Endothelial cell of umbilical vein (primary cell): Measurements from ENCODE around the gene RPH3AL. TPM values are rescaled to one million over a fixed set of nuclear protein-coding genes. Genes with fewer than 3 reads are reported as not detected.

ENCODE experiments used
- BruUV-seq: library from RNA; stranded (reverse); fragments of 400-500 nt; replicated peaks from 2 replicates; lab custom pipeline; 2021; lab: Mats Ljungman, UMichigan
- CTCF ChIA-PET: fragments of 300-600, 350-600 bp; sonication (Branson Sonifier 250); formaldehyde crosslinking; loops from one replicate; lab custom pipeline; 2021; ENCODE audit warnings: antibody characterized with exemption, inconsistent platforms; lab: Charles Lee
- POLR2A ChIA-PET: fragments of 300-600, 350-600 bp; sonication (Branson Sonifier 250); formaldehyde crosslinking; loops from one replicate; lab custom pipeline; 2021; ENCODE audit warnings: antibody characterized with exemption, inconsistent platforms; lab: Charles Lee
- DNase-seq: peaks from one replicate; pipeline ENCODE4 v3.0.0-alpha.2; 2011; ENCODE audit warnings: low read depth, low spot score
- FAIRE-seq: peaks from 2 replicates; lab custom pipeline; 2011; peaks lifted over from hg19 to GRCh38; lab: Jason Lieb, UNC
- H2AFZ ChIP-seq: 2 replicates; pipeline ENCODE4 v1.6.0; 2012; ENCODE audit warnings: low read depth, low read length, control low read depth, inconsistent platforms
- H3K27ac ChIP-seq: 2 replicates; pipeline ENCODE4 v1.5.1; 2011; ENCODE audit warnings: low read depth, mild to moderate bottlenecking, control low read depth, low read length, moderate library complexity; ENCODE audit not compliant: insufficient read depth
- H3K27me3 ChIP-seq, 2 experiments: 2 replicates each; pipeline versions ENCODE4 v1.6.0 to v1.6.1; 2011; ENCODE audit warnings: low read length in 2 of 2, mixed read lengths in 1 of 2; ENCODE audit not compliant: control insufficient read depth in 2 of 2, insufficient read depth in 2 of 2
- H3K36me3 ChIP-seq, 2 experiments: 2 replicates in 1 of 2; 3 replicates in 1 of 2; pipeline ENCODE4 v1.5.1; 2011; ENCODE audit warnings: low read length in 2 of 2, mild to moderate bottlenecking in 1 of 2, moderate library complexity in 1 of 2; ENCODE audit not compliant: control insufficient read depth in 2 of 2, insufficient read depth in 2 of 2; ENCODE audit errors: extremely low read depth in 1 of 2
- H3K4me1 ChIP-seq: 3 replicates; pipeline ENCODE4 v1.5.1; 2011; ENCODE audit warnings: mild to moderate bottlenecking, low read length; ENCODE audit not compliant: control insufficient read depth, insufficient read depth; ENCODE audit errors: extremely low read depth
- H3K4me2 ChIP-seq: 2 replicates; pipeline ENCODE4 v1.6.1; 2011; ENCODE audit warnings: low read length, control low read depth, mixed read lengths; ENCODE audit not compliant: insufficient read depth
- H3K4me3 ChIP-seq, 3 experiments: fragments of 200-600 bp in 1 of 3; sonication (generic), shearing (Covaris generic) in 1 of 3; replicated peaks in 1 of 3; 2 replicates each; pipeline ENCODE4 v1.5.1; 2011 to 2016; ENCODE audit warnings: control low read depth in 3 of 3, low read length in 3 of 3, mild to moderate bottlenecking in 2 of 3, inconsistent platforms in 1 of 3, low read depth in 1 of 3, moderate library complexity in 1 of 3; ENCODE audit not compliant: insufficient read depth in 1 of 3
- H3K79me2 ChIP-seq: 2 replicates; pipeline ENCODE4 v1.6.0; 2012; ENCODE audit warnings: low read length, inconsistent platforms; ENCODE audit not compliant: control insufficient read depth, insufficient read depth
- H3K9ac ChIP-seq: replicated peaks from 2 replicates; pipeline ENCODE3; 2011; ENCODE audit warnings: low read length, control low read depth; ENCODE audit not compliant: insufficient read depth; ENCODE audit errors: extremely low read depth
- H3K9me1 ChIP-seq: replicated peaks from 3 replicates; pipeline ENCODE4 v1.6.0; 2011; ENCODE audit warnings: mild to moderate bottlenecking, low read length; ENCODE audit not compliant: control insufficient read depth, insufficient read depth; ENCODE audit errors: extremely low read depth
- H3K9me3 ChIP-seq: replicated peaks from 2 replicates; pipeline ENCODE4 v1.5.1; 2012; ENCODE audit warnings: low read length, inconsistent platforms; ENCODE audit not compliant: control insufficient read depth, insufficient read depth
- H4K20me1 ChIP-seq: replicated peaks from 2 replicates; pipeline ENCODE3; 2011; ENCODE audit warnings: mild to moderate bottlenecking, low read length; ENCODE audit not compliant: control insufficient read depth, insufficient read depth; ENCODE audit errors: extremely low read depth
- EZH2 ChIP-seq: IDR thresholded peaks from 2 replicates; pipeline ENCODE4 v1.6.1; 2012; ENCODE audit warnings: borderline replicate concordance, low read depth, mild to moderate bottlenecking, moderate library complexity, low read length, inconsistent platforms; ENCODE audit not compliant: severe bottlenecking
- FOS ChIP-seq: IDR thresholded peaks from 2 replicates; pipeline ENCODE4 v1.6.1; 2011; ENCODE audit warnings: mild to moderate bottlenecking, low read length, moderate library complexity, borderline replicate concordance; ENCODE audit not compliant: insufficient read depth
- GATA2 ChIP-seq: IDR thresholded peaks from 2 replicates; pipeline ENCODE4 v1.7.0; 2011; ENCODE audit warnings: low read depth, mild to moderate bottlenecking, moderate library complexity, mixed read lengths, low read length; ENCODE audit not compliant: insufficient read length, insufficient read depth
- JUN ChIP-seq: IDR thresholded peaks from 2 replicates; pipeline ENCODE4 v1.6.1; 2011; ENCODE audit warnings: borderline replicate concordance, low read depth; ENCODE audit not compliant: insufficient read length, insufficient read depth
- MYC ChIP-seq: IDR thresholded peaks from one replicate; pipeline ENCODE4 v1.6.1; 2011; ENCODE audit warnings: mild to moderate bottlenecking, low read depth, low read length
- POLR2A ChIP-seq: IDR thresholded peaks from 2 replicates; pipeline ENCODE4 v1.6.1; 2012; ENCODE audit warnings: low read depth, mild to moderate bottlenecking, control low read depth, low read length
- POLR2AphosphoS5 ChIP-seq: IDR thresholded peaks from 2 replicates; pipeline ENCODE4 v1.6.1; 2012; ENCODE audit warnings: low read depth, mild to moderate bottlenecking, control low read depth, low read length, moderate library complexity; ENCODE audit not compliant: insufficient read depth
- dilution Hi-C: fragments of 300-500 bp; cut with MboI; formaldehyde crosslinking; loops from one replicate; pipeline ENCODE4 v1.15.0; 2019; ENCODE audit warnings: low sequenced_read_pairs; ENCODE audit not compliant: extremely low pct_ligation_motif_present
- intact Hi-C: fragments of 100-400 bp; cut with micrococcal nuclease; formaldehyde crosslinking; loops from one replicate; pipeline ENCODE4 v1.10.0; 2022
- polyA plus RNA-seq, 4 experiments: library from polyadenylated mRNA; depleted of rRNA in 3 of 4; stranded (reverse) in 3 of 4; unstranded in 1 of 4; fragments of >200 nt; gene quantifications; 2 replicates each; pipeline versions ENCODE4 v1.2.1 to v1.2.3, GENCODE V29; 2011 to 2012; ENCODE audit warnings: missing spikeins in 1 of 4
- total RNA-seq: library from RNA; stranded (reverse); gene quantifications from 2 replicates; pipeline ENCODE4 v1.2.3, GENCODE V29; 2021
- TF ChIP-seq, protein P1 (sequence below): IDR thresholded peaks from 2 replicates; pipeline ENCODE4 v1.6.1; 2011; ENCODE audit not compliant: insufficient read depth, insufficient read length
- TF ChIP-seq, protein P2 (sequence below), 2 donors: IDR thresholded peaks; 1 replicate in 1 of 2; 2 replicates in 1 of 2; pipeline ENCODE4 v1.5.1; 2011; ENCODE audit warnings: low read length in 2 of 2, mild to moderate bottlenecking in 2 of 2, moderate library complexity in 2 of 2, control low read depth in 1 of 2, inconsistent platforms in 1 of 2, low read depth in 1 of 2; ENCODE audit not compliant: insufficient read depth in 1 of 2; ENCODE audit errors: extremely low read depth in 1 of 2

The RPH3AL gene
- total and polyA plus RNA-seq, 2 donors (not counting 3 experiments of a cell fraction or from before 2014, with no cell fraction given): 4.1 to 7.0 TPM

DNA sequence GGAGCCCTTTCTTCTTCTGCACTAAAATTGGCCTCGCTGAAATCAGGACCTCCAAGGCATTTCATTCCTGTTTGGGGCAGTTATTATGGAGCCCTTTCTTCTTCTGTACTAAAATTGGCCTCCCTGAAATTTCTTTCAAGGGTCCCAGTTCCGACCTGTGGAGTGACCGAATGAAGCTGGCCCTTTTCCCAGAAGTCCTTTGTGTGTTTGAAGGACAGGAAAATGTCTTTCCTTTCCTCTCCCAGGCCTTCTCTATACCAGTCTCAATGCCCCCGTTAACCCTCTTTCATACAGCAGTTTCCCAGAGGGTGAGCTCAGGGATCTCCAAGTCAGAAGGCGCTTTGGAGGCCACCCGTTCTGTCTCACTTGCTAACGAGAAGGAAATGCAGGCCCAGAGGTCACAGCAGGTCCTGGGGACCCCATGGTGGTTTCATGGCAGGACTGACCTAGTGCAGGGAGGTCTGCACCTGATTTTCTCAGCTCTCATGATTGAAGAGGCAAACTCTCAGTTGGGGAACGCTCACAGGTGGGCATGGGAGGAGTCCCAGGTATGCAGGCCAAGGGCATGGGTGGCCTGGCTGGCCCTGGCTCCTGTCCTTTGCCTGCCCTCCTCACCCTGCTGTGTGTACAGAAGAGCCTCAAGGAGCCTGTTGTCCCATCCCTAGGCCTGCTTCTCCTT, 134.0 kb downstream of the RPH3AL start:
- H3K79me2 ChIP-seq: no peaks in the 10 kb centered on the region
- CTCF ChIA-PET: interaction anchor here (0.7 kb wide), 1 partner anchor 14 kb away, joined by 3 read pairs; no protein-coding TSS in a partner anchor
- H3K27me3 ChIP-seq: no peaks in the 10 kb centered on the region
- no TSS peak for BruUV-seq
- H3K4me1 ChIP-seq: peaks cover 3% of the 10 kb centered on the region
- DNase-seq: peak; percentile 26
- H3K36me3 ChIP-seq: no peaks in the 10 kb centered on the region
- dilution Hi-C loops (no loop called here), intact Hi-C loops (no loop called here)
- no peaks in the 10 kb centered on the region for H4K20me1 ChIP-seq
- no peak overlapping the region for H3K4me3 ChIP-seq
- TF ChIP-seq FOS (no peak), JUN (no peak), GATA2 (no peak), EZH2 (no peak), POLR2AphosphoS5 (no peak), POLR2A (no peak)
- TF ChIP-seq, protein P1, sequence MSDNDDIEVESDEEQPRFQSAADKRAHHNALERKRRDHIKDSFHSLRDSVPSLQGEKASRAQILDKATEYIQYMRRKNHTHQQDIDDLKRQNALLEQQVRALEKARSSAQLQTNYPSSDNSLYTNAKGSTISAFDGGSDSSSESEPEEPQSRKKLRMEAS: no peak
- H3K4me2 ChIP-seq: no peak overlapping the region
- no peaks in the 10 kb centered on the region for H3K9me1 ChIP-seq
- no peak for FAIRE-seq
- no peaks in the 10 kb centered on the region for H3K9me3 ChIP-seq
- POLR2A ChIA-PET: no interaction called here
- H3K9ac ChIP-seq: no peak overlapping the region
- H3K27ac ChIP-seq: no peak overlapping the region
- no peak overlapping the region for H2AFZ ChIP-seq

DNA sequence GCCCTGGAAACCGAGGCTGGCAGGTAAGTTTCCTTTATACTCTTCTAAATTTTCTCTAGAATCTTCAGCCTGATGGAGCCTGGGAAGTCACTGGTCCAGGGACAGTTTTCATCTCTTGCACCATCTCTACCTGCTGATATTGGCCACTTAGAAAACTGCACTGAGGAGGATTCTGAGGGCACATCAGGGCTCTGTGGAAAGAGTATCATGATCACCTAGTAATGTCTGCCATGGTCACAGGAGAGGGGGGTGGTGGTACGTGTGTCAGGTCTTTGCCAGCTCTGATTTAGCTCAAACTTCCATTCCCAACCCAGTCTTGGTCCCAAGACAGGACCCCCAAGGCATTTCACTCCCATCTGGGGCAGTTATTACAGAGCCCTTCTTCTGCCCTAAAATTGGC, 136.0 kb downstream of the RPH3AL start:
- Histone ChIP-seq H3K4me1 (peaks cover 3% of the 10 kb centered on the region), H3K36me3 (no peaks in the 10 kb centered on the region), H3K9me3 (no peaks in the 10 kb centered on the region), H3K79me2 (no peaks in the 10 kb centered on the region), H3K9me1 (no peaks in the 10 kb centered on the region), H3K27me3 (no peaks in the 10 kb centered on the region), H3K27ac (no peak overlapping the region), H2AFZ (no peak overlapping the region), H3K9ac (no peak overlapping the region), H3K4me3 (no peak overlapping the region), H4K20me1 (no peaks in the 10 kb centered on the region), H3K4me2 (no peak overlapping the region)
- DNase-seq (no peak), FAIRE-seq (no peak)
- dilution Hi-C loops: no loop called here
- TF ChIP-seq MYC (no peak), POLR2AphosphoS5 (no peak), JUN (no peak), EZH2 (no peak)
- TF ChIP-seq, protein P2, sequence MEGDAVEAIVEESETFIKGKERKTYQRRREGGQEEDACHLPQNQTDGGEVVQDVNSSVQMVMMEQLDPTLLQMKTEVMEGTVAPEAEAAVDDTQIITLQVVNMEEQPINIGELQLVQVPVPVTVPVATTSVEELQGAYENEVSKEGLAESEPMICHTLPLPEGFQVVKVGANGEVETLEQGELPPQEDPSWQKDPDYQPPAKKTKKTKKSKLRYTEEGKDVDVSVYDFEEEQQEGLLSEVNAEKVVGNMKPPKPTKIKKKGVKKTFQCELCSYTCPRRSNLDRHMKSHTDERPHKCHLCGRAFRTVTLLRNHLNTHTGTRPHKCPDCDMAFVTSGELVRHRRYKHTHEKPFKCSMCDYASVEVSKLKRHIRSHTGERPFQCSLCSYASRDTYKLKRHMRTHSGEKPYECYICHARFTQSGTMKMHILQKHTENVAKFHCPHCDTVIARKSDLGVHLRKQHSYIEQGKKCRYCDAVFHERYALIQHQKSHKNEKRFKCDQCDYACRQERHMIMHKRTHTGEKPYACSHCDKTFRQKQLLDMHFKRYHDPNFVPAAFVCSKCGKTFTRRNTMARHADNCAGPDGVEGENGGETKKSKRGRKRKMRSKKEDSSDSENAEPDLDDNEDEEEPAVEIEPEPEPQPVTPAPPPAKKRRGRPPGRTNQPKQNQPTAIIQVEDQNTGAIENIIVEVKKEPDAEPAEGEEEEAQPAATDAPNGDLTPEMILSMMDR (IDR thresholded peaks at IDR 0.05; ENCODE audit: extremely low read depth in 1 of 2, insufficient read depth in 1 of 2, low read depth in 1 of 2, low read length in 2 of 2): no peak
- POLR2A ChIA-PET: no interaction called here
- CTCF ChIA-PET: no interaction called here
- intact Hi-C loops: no loop called here
- BruUV-seq: no TSS peak
